Putamen (tissue), 1 donor: ENCODE data around the gene MTERF4.

Experiments
- DNase-seq: peaks from one replicate; pipeline ENCODE4 v3.0.0-alpha.2; 2016; ENCODE audit warnings: low spot score

The MTERF4 gene

GRCh38 chr2:241049739-241050623, 52.1 kb downstream of the MTERF4 start:
- DNase-seq, result no peak

- DNase-seq, result no peak
Observed at GRCh38 chr2:241048949-241049343, 53.1 kb downstream of the MTERF4 start.

- no peak for DNase-seq
Observed at GRCh38 chr2:241048149-241048948, 53.7 kb downstream of the MTERF4 start.

GRCh38 chr2:241047253-241048010, 54.7 kb downstream of the MTERF4 start:
- no peak for DNase-seq
